ENCODE results near the gene ZDHHC14. TPM values are rescaled to one million over a fixed set of nuclear protein-coding genes. Genes with fewer than 3 reads are reported as not detected.

ZDHHC14 gene
- total and polyA plus RNA-seq, 2 experiments from 2014 or later, result 3.0 to 7.4 TPM

DNA sequence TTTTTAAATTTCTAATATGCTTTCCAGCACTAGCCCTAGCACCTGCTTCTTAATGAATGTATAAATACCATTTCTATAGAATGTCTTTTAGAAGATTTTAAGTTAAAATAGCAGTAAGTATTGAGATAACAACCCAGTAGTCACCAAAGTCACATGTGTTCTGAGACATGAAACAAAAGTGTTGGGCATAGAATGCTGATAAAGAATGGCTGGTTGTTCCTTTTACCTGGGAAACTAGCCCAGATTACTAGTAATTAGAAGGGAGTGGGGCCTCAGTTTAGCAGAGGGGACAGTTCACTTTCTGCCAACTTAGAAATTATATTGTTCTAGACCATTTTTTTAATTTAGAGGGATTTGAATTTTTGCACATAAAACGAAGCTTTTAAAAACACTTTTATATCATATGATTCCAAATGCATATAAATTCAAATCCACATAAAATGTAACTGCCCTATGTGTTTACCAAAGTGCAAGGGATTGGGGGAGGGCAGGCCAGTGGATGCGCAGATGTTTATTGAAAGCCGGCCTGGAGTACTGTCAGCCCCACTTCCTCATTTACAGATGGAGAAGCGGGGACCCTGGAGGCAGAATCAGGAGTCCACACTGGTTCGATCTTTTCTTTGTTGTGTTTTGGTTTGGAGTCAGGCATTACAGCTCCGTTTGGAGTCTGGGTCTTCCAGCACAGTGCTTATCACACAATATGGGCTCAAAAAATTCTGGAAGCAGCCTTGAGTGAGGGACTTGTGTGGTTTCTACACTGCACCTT is 139.8 kb downstream of the ZDHHC14 start (continued):
- TF ChIP-seq, protein P1, sequence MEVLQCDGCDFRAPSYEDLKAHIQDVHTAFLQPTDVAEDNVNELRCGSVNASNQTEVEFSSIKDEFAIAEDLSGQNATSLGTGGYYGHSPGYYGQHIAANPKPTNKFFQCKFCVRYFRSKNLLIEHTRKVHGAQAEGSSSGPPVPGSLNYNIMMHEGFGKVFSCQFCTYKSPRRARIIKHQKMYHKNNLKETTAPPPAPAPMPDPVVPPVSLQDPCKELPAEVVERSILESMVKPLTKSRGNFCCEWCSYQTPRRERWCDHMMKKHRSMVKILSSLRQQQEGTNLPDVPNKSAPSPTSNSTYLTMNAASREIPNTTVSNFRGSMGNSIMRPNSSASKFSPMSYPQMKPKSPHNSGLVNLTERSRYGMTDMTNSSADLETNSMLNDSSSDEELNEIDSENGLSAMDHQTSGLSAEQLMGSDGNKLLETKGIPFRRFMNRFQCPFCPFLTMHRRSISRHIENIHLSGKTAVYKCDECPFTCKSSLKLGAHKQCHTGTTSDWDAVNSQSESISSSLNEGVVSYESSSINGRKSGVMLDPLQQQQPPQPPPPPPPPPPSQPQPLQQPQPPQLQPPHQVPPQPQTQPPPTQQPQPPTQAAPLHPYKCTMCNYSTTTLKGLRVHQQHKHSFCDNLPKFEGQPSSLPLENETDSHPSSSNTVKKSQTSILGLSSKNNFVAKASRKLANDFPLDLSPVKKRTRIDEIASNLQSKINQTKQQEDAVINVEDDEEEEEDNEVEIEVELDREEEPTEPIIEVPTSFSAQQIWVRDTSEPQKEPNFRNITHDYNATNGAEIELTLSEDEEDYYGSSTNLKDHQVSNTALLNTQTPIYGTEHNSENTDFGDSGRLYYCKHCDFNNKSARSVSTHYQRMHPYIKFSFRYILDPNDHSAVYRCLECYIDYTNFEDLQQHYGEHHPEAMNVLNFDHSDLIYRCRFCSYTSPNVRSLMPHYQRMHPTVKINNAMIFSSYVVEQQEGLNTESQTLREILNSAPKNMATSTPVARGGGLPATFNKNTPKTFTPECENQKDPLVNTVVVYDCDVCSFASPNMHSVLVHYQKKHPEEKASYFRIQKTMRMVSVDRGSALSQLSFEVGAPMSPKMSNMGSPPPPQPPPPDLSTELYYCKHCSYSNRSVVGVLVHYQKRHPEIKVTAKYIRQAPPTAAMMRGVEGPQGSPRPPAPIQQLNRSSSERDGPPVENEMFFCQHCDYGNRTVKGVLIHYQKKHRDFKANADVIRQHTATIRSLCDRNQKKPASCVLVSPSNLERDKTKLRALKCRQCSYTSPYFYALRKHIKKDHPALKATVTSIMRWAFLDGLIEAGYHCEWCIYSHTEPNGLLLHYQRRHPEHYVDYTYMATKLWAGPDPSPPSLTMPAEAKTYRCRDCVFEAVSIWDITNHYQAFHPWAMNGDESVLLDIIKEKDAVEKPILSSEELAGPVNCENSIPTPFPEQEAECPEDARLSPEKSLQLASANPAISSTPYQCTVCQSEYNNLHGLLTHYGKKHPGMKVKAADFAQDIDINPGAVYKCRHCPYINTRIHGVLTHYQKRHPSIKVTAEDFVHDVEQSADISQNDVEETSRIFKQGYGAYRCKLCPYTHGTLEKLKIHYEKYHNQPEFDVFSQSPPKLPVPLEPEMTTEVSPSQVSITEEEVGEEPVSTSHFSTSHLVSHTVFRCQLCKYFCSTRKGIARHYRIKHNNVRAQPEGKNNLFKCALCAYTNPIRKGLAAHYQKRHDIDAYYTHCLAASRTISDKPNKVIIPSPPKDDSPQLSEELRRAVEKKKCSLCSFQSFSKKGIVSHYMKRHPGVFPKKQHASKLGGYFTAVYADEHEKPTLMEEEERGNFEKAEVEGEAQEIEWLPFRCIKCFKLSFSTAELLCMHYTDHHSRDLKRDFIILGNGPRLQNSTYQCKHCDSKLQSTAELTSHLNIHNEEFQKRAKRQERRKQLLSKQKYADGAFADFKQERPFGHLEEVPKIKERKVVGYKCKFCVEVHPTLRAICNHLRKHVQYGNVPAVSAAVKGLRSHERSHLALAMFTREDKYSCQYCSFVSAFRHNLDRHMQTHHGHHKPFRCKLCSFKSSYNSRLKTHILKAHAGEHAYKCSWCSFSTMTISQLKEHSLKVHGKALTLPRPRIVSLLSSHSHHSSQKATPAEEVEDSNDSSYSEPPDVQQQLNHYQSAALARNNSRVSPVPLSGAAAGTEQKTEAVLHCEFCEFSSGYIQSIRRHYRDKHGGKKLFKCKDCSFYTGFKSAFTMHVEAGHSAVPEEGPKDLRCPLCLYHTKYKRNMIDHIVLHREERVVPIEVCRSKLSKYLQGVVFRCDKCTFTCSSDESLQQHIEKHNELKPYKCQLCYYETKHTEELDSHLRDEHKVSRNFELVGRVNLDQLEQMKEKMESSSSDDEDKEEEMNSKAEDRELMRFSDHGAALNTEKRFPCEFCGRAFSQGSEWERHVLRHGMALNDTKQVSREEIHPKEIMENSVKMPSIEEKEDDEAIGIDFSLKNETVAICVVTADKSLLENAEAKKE (CRISPR knock-in tag; IDR thresholded peaks at IDR 0.05), result no peak
- no peak for TF ChIP-seq NANOG (IDR thresholded peaks at IDR 0.05; ENCODE audit: borderline replicate concordance)

DNA sequence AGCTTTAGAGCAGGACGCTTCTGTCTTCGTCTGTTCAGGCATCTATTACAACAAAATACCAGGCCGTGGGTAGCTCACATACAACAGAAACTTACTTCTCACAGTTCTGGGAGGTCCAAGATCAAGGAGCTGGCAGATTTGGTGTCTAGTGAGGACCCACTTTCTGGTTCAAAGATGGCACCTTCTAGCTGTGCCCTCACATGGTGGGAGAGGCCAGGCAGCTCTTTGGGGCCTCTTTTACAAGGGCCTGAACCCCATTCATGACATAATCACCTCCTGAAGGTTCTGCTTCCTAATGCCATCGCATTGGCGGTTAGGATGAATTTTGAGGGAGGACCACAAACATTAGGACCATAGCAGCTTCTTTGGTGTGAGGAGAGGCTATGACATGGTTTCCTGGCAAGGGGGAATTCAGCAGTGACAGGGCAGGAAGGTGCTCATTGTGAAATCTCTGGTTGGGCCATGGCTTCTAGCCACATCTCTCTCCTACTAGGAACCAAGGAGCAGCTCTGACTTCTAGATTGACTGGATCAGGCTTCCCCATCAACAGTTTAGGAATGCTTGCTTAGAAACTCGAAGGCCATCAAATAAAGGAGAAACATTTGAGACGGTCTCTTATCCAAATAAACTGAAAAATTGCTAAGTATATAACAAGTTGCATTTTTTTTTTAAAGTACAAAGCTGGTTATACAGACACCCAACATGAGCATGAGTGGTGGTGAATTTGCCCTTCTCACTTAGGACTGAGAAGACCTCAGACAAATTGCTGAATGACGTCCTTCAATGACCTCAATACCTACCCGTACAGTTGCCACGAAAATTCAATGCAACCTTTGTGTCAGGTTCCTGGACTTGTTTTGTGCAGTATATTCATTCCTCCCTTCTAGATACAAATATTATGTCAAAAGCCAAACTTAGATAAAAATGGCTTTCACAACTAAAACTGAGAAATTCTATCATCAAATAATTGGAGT is 140.7 kb downstream of the ZDHHC14 start:
- H3K4me1 ChIP-seq (ENCODE audit: insufficient read depth), result peaks cover 26% of the 10 kb centered on the region
- H3K79me2 ChIP-seq (replicated peaks; ENCODE audit: insufficient read depth), result no peaks in the 10 kb centered on the region
- ATAC-seq, result no peak
- H3K36me3 Mint-ChIP-seq (ENCODE audit: low read depth), result peaks cover 3% of the 10 kb centered on the region
- H3K4me3 ChIP-seq, result no peak overlapping the region
- H3K27me3 Mint-ChIP-seq (ENCODE audit: insufficient read depth, low read depth, poor library complexity), result peaks cover 6% of the 10 kb centered on the region
- H3K4me1 Mint-ChIP-seq, result peaks cover 24% of the 10 kb centered on the region
- H3K27me3 ChIP-seq (ENCODE audit: insufficient read depth), result no peaks in the 10 kb centered on the region
- H4K20me1 ChIP-seq (replicated peaks; ENCODE audit: insufficient read depth), result no peaks in the 10 kb centered on the region
- H3K9me2 ChIP-seq (ENCODE audit: insufficient read depth), result no peaks in the 10 kb centered on the region
- no peak overlapping the region for H3K27ac Mint-ChIP-seq
- H3K4me3 Mint-ChIP-seq, result no peak overlapping the region
- no peaks in the 10 kb centered on the region for H3F3A ChIP-seq (replicated peaks; ENCODE audit: low read depth)
- no peak overlapping the region for H3K27ac ChIP-seq (ENCODE audit: low read depth)
- H3K4me2 ChIP-seq, result no peak overlapping the region
- H3K36me3 ChIP-seq (ENCODE audit: insufficient read depth), result no peaks in the 10 kb centered on the region
- no peaks in the 10 kb centered on the region for H3K9me3 Mint-ChIP-seq
- no peak overlapping the region; the same call in 1 of the 2 replicates for H2AFZ ChIP-seq
- DNase-seq (ENCODE audit: low spot score), result no peak
- TF ChIP-seq JUNB (IDR thresholded peaks at IDR 0.05; ENCODE audit: unreplicated experiment) (no peak), ZNF114 (CRISPR knock-in tag; IDR thresholded peaks at IDR 0.05) (no peak), STAT1 (IDR thresholded peaks at IDR 0.05; ENCODE audit: unreplicated experiment) (no peak), CREB1 (CRISPR knock-in tag; IDR thresholded peaks at IDR 0.05; ENCODE audit: low read depth) (no peak), EZH2phosphoT487 (IDR thresholded peaks at IDR 0.05; ENCODE audit: unreplicated experiment) (no peak)
- TF ChIP-seq, protein P1 (CRISPR knock-in tag; IDR thresholded peaks at IDR 0.05), result no peak
